Calu3 (cell line): ENCODE measurements around the gene BACH1. TPM values are rescaled to one million over a fixed set of nuclear protein-coding genes. Genes with fewer than 3 reads are reported as not detected.

Source experiments
- BruUV-seq: library from RNA; stranded (reverse); fragments of 400-500 nt; replicated peaks from 2 replicates; lab custom pipeline; 2021; lab: Mats Ljungman, UMichigan
- CTCF ChIA-PET: fragments of 300-600 bp; sonication (Branson Sonifier 250); formaldehyde crosslinking; loops from one replicate; lab custom pipeline; 2022; ENCODE audit warnings: antibody characterized with exemption; lab: Charles Lee
- DNase-seq: peaks from one replicate; pipeline ENCODE4 v3.0.0; 2022
- H3K27ac Mint-ChIP-seq: one replicate; pipeline ENCODE4 v1.8.0; 2022; ENCODE audit warnings: mixed read lengths; ENCODE audit not compliant: unreplicated experiment
- H3K27me3 Mint-ChIP-seq: one replicate; pipeline ENCODE4 v1.8.0; 2022; ENCODE audit warnings: mixed read lengths; ENCODE audit not compliant: unreplicated experiment
- H3K36me3 Mint-ChIP-seq: one replicate; pipeline ENCODE4 v1.8.0; 2022; ENCODE audit warnings: mild to moderate bottlenecking, moderate library complexity, mixed read lengths; ENCODE audit not compliant: insufficient read depth, unreplicated experiment
- H3K4me1 Mint-ChIP-seq: one replicate; pipeline ENCODE4 v1.8.0; 2022; ENCODE audit warnings: mild to moderate bottlenecking, low read depth, mixed read lengths; ENCODE audit not compliant: unreplicated experiment
- H3K4me3 Mint-ChIP-seq: one replicate; pipeline ENCODE4 v1.8.0; 2022; ENCODE audit warnings: mild to moderate bottlenecking, low read depth, moderate library complexity, mixed read lengths; ENCODE audit not compliant: unreplicated experiment
- H3K9me3 Mint-ChIP-seq: one replicate; pipeline ENCODE4 v1.8.0; 2022; ENCODE audit warnings: low read depth, mixed read lengths; ENCODE audit not compliant: unreplicated experiment
- CTCF ChIP-seq: fragments of 200-600 bp; IDR thresholded peaks from one replicate; pipeline ENCODE4 v1.8.0; 2022; ENCODE audit warnings: antibody characterized with exemption; ENCODE audit not compliant: unreplicated experiment
- intact Hi-C: fragments of 100-400 bp; cut with micrococcal nuclease; formaldehyde crosslinking; loops from one replicate; pipeline ENCODE4 v1.10.0; 2022; ENCODE audit not compliant: unreplicated experiment
- total RNA-seq: library from RNA; stranded (reverse); gene quantifications from 2 replicates; pipeline ENCODE4 v1.2.3, GENCODE V29; 2022

The BACH1 gene
- total RNA-seq, 1 experiment from 2014 or later = 80.2 TPM

GRCh38 chr21:29334717-29335428 lies 36.2 kb downstream of the BACH1 start:
- no peak for TF ChIP-seq CTCF
- Mint-ChIP-seq H3K4me1 (peaks cover 23% of the 10 kb centered on the region), H3K27me3 (no peaks in the 10 kb centered on the region), H3K36me3 (peaks cover 21% of the 10 kb centered on the region), H3K4me3 (no peak overlapping the region), H3K9me3 (no peaks in the 10 kb centered on the region), H3K27ac (no peak overlapping the region)
- intact Hi-C loops = loop anchor here (5.0 kb wide), 1 partner anchor 33 kb away; no protein-coding TSS in a partner anchor
- DNase-seq = no peak
- CTCF ChIA-PET = no interaction called here
- BruUV-seq = no TSS peak

- Mint-ChIP-seq H3K27ac (no peak overlapping the region), H3K36me3 (peaks cover 27% of the 10 kb centered on the region), H3K4me3 (no peak overlapping the region), H3K9me3 (no peaks in the 10 kb centered on the region), H3K27me3 (no peaks in the 10 kb centered on the region), H3K4me1 (peaks cover 23% of the 10 kb centered on the region)
- CTCF ChIA-PET = no interaction called here
- BruUV-seq = no TSS peak
- no peak for DNase-seq
- intact Hi-C loops = loop anchor here (5.0 kb wide), 1 partner anchor 33 kb away; no protein-coding TSS in a partner anchor
- no peak for TF ChIP-seq CTCF
These were observed 37.0 kb downstream of the BACH1 start for GRCh38 chr21:29335720-29336119.

GRCh38 chr21:29338256-29338655 lies 39.5 kb downstream of the BACH1 start:
- no TSS peak for BruUV-seq
- Mint-ChIP-seq H3K27me3 (no peaks in the 10 kb centered on the region), H3K27ac (no peak overlapping the region), H3K4me3 (no peak overlapping the region), H3K36me3 (peaks cover 22% of the 10 kb centered on the region), H3K4me1 (peaks cover 10% of the 10 kb centered on the region), H3K9me3 (no peaks in the 10 kb centered on the region)
- no peak for DNase-seq
- TF ChIP-seq CTCF = no peak
- intact Hi-C loops = loop anchor here (5.0 kb wide), 1 partner anchor 36 kb away; no protein-coding TSS in a partner anchor
- CTCF ChIA-PET = no interaction called here

- TF ChIP-seq CTCF = no peak
- peaks cover 7% of the 10 kb centered on the region for H3K4me1 Mint-ChIP-seq
- H3K27ac Mint-ChIP-seq = no peak overlapping the region
- H3K36me3 Mint-ChIP-seq = peaks cover 17% of the 10 kb centered on the region
- no peaks in the 10 kb centered on the region for H3K9me3 Mint-ChIP-seq
- BruUV-seq = no TSS peak
- no peak overlapping the region for H3K4me3 Mint-ChIP-seq
- H3K27me3 Mint-ChIP-seq = no peaks in the 10 kb centered on the region
- CTCF ChIA-PET = interaction anchor here (0.6 to 0.7 kb wide), 2 partner anchors 250 to 598 kb away, joined by 3 to 4 read pairs; no protein-coding TSS in a partner anchor
- no peak for DNase-seq
- intact Hi-C loops = no loop called here
These were observed 41.5 kb downstream of the BACH1 start for GRCh38 chr21:29340228-29340627.
